Glomerular endothelial cell (primary cell): ENCODE results near the gene SORT1. TPM values are rescaled to one million over a fixed set of nuclear protein-coding genes. Genes with fewer than 3 reads are reported as not detected.
"Not testable (repeated sequence)": the region's sequence is repeated elsewhere in the genome, so short reads cannot be mapped to it uniquely, and the experiment has no call there.

Experiments
- DNase-seq: peaks from one replicate; pipeline ENCODE4 v3.0.0-alpha.2; 2011; ENCODE audit warnings: low read depth, low spot score; ENCODE audit errors: extremely low read depth
- total RNA-seq: library from RNA; depleted of rRNA; stranded (reverse); fragments of >200 nt; gene quantifications from 2 replicates; pipeline ENCODE4 v1.2.3, GENCODE V29; 2015

Gene SORT1
- total RNA-seq, 1 donor from 2014 or later = 55.9 TPM

GRCh38 chr1:109398343-109399225, 866 bp upstream of the SORT1 start:
- no peak for DNase-seq

GRCh38 chr1:109396871-109397580, 692 bp downstream of the SORT1 start:
- DNase-seq = no peak

GRCh38 chr1:109396513-109396839, 1.2 kb downstream of the SORT1 start:
- no peak for DNase-seq

GRCh38 chr1:109395602-109396512, 1.9 kb downstream of the SORT1 start:
- DNase-seq = no peak

- DNase-seq = not testable (repeated sequence)
These were observed 2.5 kb downstream of the SORT1 start for GRCh38 chr1:109395282-109395599.

GRCh38 chr1:109394591-109395281, 3.0 kb downstream of the SORT1 start:
- DNase-seq = no peak

GRCh38 chr1:109393617-109394233, 4.0 kb downstream of the SORT1 start:
- no peak for DNase-seq

- DNase-seq = no peak
These were observed 4.7 kb downstream of the SORT1 start for GRCh38 chr1:109392788-109393616.

- DNase-seq = no peak
These were observed 5.5 kb downstream of the SORT1 start for GRCh38 chr1:109392037-109392787.

- no peak for DNase-seq
These were observed 6.1 kb downstream of the SORT1 start for GRCh38 chr1:109391626-109392025.

- DNase-seq = no peak
These were observed 6.6 kb downstream of the SORT1 start for GRCh38 chr1:109391157-109391556.

GRCh38 chr1:109389638-109390341, 7.9 kb downstream of the SORT1 start:
- DNase-seq = no peak

GRCh38 chr1:109388884-109389637, 8.7 kb downstream of the SORT1 start:
- DNase-seq = no peak

- DNase-seq = no peak
These were observed 9.5 kb downstream of the SORT1 start for GRCh38 chr1:109388208-109388711.

GRCh38 chr1:109386054-109386717, 11.5 kb downstream of the SORT1 start:
- DNase-seq = no peak

- no peak for DNase-seq
These were observed 12.3 kb downstream of the SORT1 start for GRCh38 chr1:109385417-109385816.

GRCh38 chr1:109383854-109384253, 13.9 kb downstream of the SORT1 start:
- DNase-seq = no peak
